Heart right ventricle (tissue), 16 donors: ENCODE measurements around the gene ZNF182. TPM values are rescaled to one million over a fixed set of nuclear protein-coding genes. Genes with fewer than 3 reads are reported as not detected.

Source experiments
- ATAC-seq, 8 donors: fragments of 200-7000 bp; cut with Tn5 transposase; one replicate each; pipeline ENCODE4 v1.9.1; 2020; ENCODE audit warnings: mild to moderate bottlenecking in 8 of 8, moderate library complexity in 8 of 8, moderate number of reproducible peaks in 1 of 8
- DNase-seq, 2 donors: peaks; one replicate each; pipeline ENCODE4 v3.0.0-alpha.2; 2020
- H3K27ac ChIP-seq, 10 donors: fragments of 200-600 bp; sonication (generic) in 2 of 10; one replicate each; pipeline versions ENCODE4 v1.5.0 to v1.8.0; 2020 to 2022; ENCODE audit warnings: mild to moderate bottlenecking in 3 of 10
- H3K27me3 ChIP-seq, 7 donors: fragments of 200-600 bp; one replicate each; pipeline ENCODE4 v1.8.0; 2021 to 2022; ENCODE audit warnings: mild to moderate bottlenecking in 2 of 7
- H3K36me3 ChIP-seq, 9 donors: fragments of 200-600 bp; sonication (generic) in 1 of 9; one replicate each; pipeline versions ENCODE4 v1.5.0 to v1.8.0; 2020 to 2022; ENCODE audit warnings: mild to moderate bottlenecking in 2 of 9
- H3K4me1 ChIP-seq, 9 donors: fragments of 200-600 bp; sonication (generic) in 1 of 9; one replicate each; pipeline versions ENCODE4 v1.5.0 to v1.8.0; 2020 to 2022; ENCODE audit warnings: mild to moderate bottlenecking in 4 of 9
- H3K4me3 ChIP-seq, 10 donors: fragments of 200-600 bp; sonication (generic) in 2 of 10; one replicate each; pipeline versions ENCODE4 v1.5.0 to v1.8.0; 2020 to 2022; ENCODE audit warnings: mild to moderate bottlenecking in 7 of 10, moderate library complexity in 2 of 10
- H3K9me3 ChIP-seq, 11 donors: fragments of 200-600 bp in 10 of 11; sonication (generic) in 2 of 11; one replicate each; pipeline versions ENCODE4 v1.5.0 to v1.8.0; 2013 to 2022; ENCODE audit warnings: mild to moderate bottlenecking in 2 of 11, control low read depth in 1 of 11, moderate library complexity in 1 of 11
- WGBS, 2 donors: extraction: QIAGEN DNeasy Blood & Tissue Kit; methylation state at CpG; one replicate each; pipeline ENCODE4 v1.1.7; 2013; ENCODE audit warnings: inconsistent platforms in 1 of 2; 5-methylcytosine and 5-hydroxymethylcytosine counted together
- intact Hi-C, 10 donors: fragments of 100-400 bp; cut with DNase I; formaldehyde crosslinking; loops; one replicate each; pipeline versions ENCODE4 v1.11.1 to v1.14.2; 2022
- polyA plus RNA-seq, 2 donors: library from polyadenylated mRNA; stranded (reverse); fragments of 200-250 nt; gene quantifications; one replicate each; pipeline ENCODE4 v1.2.3, GENCODE V29; 2013
- total RNA-seq, 10 donors: library from RNA; stranded (reverse); fragmentation: NEBNext Ultra II Directional in 3 of 10; extraction: Animal tissue kit (Norgen Biotek cat#: 25700) in 3 of 10; gene quantifications; one replicate each; pipeline versions ENCODE4 v1.2.1 to v1.2.4, GENCODE V29; 2021 to 2023
- TF ChIP-seq, protein P1 (sequence below), 9 donors: fragments of 200-600 bp; sonication (generic) in 2 of 9; IDR thresholded peaks; one replicate each; pipeline versions ENCODE4 v1.5.0 to v1.8.0; 2021 to 2022; ENCODE audit warnings: antibody characterized with exemption in 9 of 9, mild to moderate bottlenecking in 5 of 9, moderate library complexity in 1 of 9
- donor health status: Arrhythmogenic right ventricular cardiomyopathy.
- donor health status: ischemic (EF 13 %, LVEDD 7.1; RV severe dilation, severe dysfunction).
- donor health status: healthy with polysubstance abuse.
- donor health status: DM: no; HTN: yes; CAD: no.
- donor health status: DM: no; HTN: no; CAD: no.
- donor health status: ischemic (EF 25% LVEDD 6.9; RV normal size, moderate dysfunction).
- donor health status: ischemic (EF 25% LVEDD 5.7; RV mildly dilated, moderate dysfunction).
- donor health status: healthy.
- donor health status: DM: yes; HTN: yes; CAD: no.
- donor health status: Ischemic cardiomyopathy.
- donor health status: ischemic (EF 35%, LVEDD 5.7; RV mildly dilated, moderate dysfunction).
- donor health status: nonischemic (EF 11% LVEDD 7.7; RV severe dilation, severe dysfunction).
- donor health status: DM: yes; HTN: yes; CAD: no.
- donor health status: PGD.
- donor health status: ischemic (EF 29% LVEDD 5.4; RV normal size, mild dysfunction).
- donor health status: nonischemic (EF 23%, LVEDD 6.1; RV moderate dilation, normal function).

ZNF182 gene
- total and polyA plus RNA-seq, 12 donors = 1.6 to 4.3 (median 3.1) TPM

DNA sequence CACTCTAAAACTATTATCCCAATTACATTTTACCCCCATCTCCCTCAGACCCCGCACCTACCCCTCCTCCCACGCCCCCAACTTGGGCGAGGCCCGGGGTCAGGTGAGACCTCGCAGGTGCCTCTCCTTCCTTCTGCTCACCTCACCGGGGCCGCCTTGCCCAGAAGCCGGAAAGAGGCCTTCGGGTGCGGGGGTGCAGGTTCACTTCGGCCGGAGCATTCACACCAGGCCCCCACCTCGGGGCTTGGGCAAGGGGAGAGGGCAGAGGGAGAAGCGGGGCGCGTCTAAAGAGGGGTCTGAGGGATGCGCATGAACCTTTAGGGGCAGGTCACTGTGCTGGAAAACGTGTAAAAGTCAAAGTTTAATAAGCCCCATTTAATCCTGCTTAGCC is 427 bp downstream of the ZNF182 start:
- TF ChIP-seq, protein P1, sequence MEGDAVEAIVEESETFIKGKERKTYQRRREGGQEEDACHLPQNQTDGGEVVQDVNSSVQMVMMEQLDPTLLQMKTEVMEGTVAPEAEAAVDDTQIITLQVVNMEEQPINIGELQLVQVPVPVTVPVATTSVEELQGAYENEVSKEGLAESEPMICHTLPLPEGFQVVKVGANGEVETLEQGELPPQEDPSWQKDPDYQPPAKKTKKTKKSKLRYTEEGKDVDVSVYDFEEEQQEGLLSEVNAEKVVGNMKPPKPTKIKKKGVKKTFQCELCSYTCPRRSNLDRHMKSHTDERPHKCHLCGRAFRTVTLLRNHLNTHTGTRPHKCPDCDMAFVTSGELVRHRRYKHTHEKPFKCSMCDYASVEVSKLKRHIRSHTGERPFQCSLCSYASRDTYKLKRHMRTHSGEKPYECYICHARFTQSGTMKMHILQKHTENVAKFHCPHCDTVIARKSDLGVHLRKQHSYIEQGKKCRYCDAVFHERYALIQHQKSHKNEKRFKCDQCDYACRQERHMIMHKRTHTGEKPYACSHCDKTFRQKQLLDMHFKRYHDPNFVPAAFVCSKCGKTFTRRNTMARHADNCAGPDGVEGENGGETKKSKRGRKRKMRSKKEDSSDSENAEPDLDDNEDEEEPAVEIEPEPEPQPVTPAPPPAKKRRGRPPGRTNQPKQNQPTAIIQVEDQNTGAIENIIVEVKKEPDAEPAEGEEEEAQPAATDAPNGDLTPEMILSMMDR (IDR thresholded peaks at IDR 0.05) = no peak
- Histone ChIP-seq H3K9me3 (peaks cover 0 to 5% (median 0%) of the 10 kb centered on the region in 11 donors), H3K4me1 (peaks cover 0 to 11% (median 7%) of the 10 kb centered on the region in 9 donors), H3K36me3 (peaks cover 0 to 3% (median 0%) of the 10 kb centered on the region in 9 donors), H3K27me3 (no peaks in the 10 kb centered on the region), H3K27ac (peak overlapping the region in 9 of 10 donors; percentile 50 to 83 (median 66)), H3K4me3 (peak overlapping the region; percentile 32 to 66 (median 64))
- intact Hi-C loops = no loop called here
- 0 to 3% methylated on average over 9 to 18 of the region's 18 CpGs for WGBS, 2 donors
- ATAC-seq (peak in 6 of 8 donors; percentile 4 to 51 (median 18)), DNase-seq (peak in 1 of 2 donors; percentile 5)

DNA sequence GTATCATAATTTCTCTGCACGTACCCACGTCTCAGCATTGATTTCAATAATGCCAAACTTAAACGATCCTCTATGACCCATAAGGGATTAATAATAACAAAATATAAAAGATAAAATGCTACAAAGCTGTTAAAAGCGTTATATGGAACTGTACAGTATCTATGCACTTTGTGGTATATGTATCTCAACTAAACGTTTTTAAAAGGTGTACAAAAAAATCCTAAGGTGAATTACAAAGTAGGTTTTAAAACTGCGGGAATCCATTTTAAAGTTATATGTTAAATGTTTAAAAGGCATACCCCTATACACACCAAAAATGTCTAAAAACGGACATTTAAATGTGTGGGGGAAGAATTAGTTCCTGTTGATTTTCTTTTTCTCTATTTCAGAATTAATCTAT is 860 bp downstream of the ZNF182 start:
- WGBS, 2 donors = 58 to 60% methylated on average over 7 of the region's 7 CpGs
- Histone ChIP-seq H3K9me3 (peaks cover 0 to 6% (median 0%) of the 10 kb centered on the region in 11 donors), H3K4me1 (peaks cover 0 to 11% (median 7%) of the 10 kb centered on the region in 9 donors), H3K4me3 (peak overlapping the region in 9 of 10 donors; percentile 44 to 66 (median 64)), H3K36me3 (peaks cover 0 to 5% (median 0%) of the 10 kb centered on the region in 9 donors), H3K27me3 (no peaks in the 10 kb centered on the region), H3K27ac (peak overlapping the region in 4 of 10 donors; percentile 58 to 83 (median 71))
- intact Hi-C loops = no loop called here
- no peak for DNase-seq
- TF ChIP-seq, protein P1 (IDR thresholded peaks at IDR 0.05) = no peak
- ATAC-seq = no peak

DNA sequence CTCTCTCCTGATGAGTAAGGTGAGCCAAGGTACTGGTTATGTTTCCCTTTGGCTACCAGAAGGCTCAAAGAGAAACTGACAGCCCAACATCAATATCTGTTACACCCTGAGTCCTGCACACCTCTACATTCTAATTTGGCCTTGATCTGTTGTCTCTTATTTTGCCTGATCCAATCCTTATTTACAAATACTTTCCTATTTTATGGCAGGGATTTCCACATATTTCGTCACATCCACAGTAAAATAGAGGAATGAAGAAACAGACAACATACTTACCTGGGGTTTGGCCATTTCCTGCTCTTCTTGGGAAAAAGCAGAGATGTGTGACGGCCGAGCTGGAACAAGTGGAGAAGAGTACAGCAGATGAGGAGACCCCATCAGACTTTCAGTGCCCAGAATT is 1.5 kb downstream of the ZNF182 start:
- Histone ChIP-seq H3K36me3 (peaks cover 0 to 5% (median 0%) of the 10 kb centered on the region in 9 donors), H3K9me3 (peaks cover 0 to 11% (median 0%) of the 10 kb centered on the region in 11 donors), H3K27ac (no peak overlapping the region), H3K4me1 (peaks cover 0 to 11% (median 7%) of the 10 kb centered on the region in 9 donors), H3K4me3 (no peak overlapping the region), H3K27me3 (no peaks in the 10 kb centered on the region)
- WGBS, 2 donors = 89 to 91% methylated on average over 3 of the region's 3 CpGs
- TF ChIP-seq, protein P1 (IDR thresholded peaks at IDR 0.05) = no peak
- intact Hi-C loops = no loop called here
- ATAC-seq = no peak
- no peak for DNase-seq

DNA sequence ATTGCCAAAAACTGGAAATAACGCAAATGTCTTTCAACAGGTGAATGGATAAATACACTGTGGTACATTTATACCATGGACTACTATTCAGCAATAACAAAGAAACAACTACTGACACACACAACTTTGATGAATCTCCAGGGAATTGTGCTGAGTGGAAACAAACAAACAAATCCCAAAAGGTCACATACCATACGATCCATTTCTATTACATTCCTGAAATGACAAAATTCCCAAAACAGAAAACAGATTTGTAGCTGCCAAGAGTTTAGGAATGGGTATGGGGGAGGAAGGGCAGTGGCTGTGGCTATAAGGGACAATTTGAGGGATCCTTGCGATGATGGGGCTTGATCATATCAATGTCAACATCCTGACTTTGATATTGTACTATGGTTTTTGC is 2.5 kb downstream of the ZNF182 start:
- peaks cover 0 to 15% (median 0%) of the 10 kb centered on the region in 9 donors for H3K36me3 ChIP-seq
- H3K9me3 ChIP-seq = peaks cover 0 to 20% (median 0%) of the 10 kb centered on the region in 11 donors
- no peak for DNase-seq
- TF ChIP-seq, protein P1 (IDR thresholded peaks at IDR 0.05) = no peak
- 63 to 66% methylated on average over 3 of the region's 3 CpGs for WGBS, 2 donors
- no peak for ATAC-seq
- H3K27ac ChIP-seq = no peak overlapping the region
- no peak overlapping the region for H3K4me3 ChIP-seq
- H3K4me1 ChIP-seq = peaks cover 0 to 11% (median 7%) of the 10 kb centered on the region in 9 donors
- intact Hi-C loops = no loop called here
- no peaks in the 10 kb centered on the region for H3K27me3 ChIP-seq
